GM06990 (cell line): ENCODE data around the gene LRMDA.
A peak's percentile ranks its signal among the peaks of the same experiment; 100 is the strongest.

Experiments used
- DNase-seq: peaks from one replicate; pipeline ENCODE4 v3.0.0-alpha.2; 2011; ENCODE audit not compliant: insufficient read length; ENCODE audit errors: extremely low read depth
- H3K27me3 ChIP-seq: replicated peaks from 2 replicates; pipeline ENCODE4 v1.6.0; 2011; ENCODE audit warnings: low read length; ENCODE audit not compliant: control insufficient read depth, insufficient read depth
- H3K36me3 ChIP-seq: 2 replicates; pipeline ENCODE4 v1.5.1; 2011; ENCODE audit warnings: low read length; ENCODE audit not compliant: control insufficient read depth, insufficient read depth
- H3K4me3 ChIP-seq: replicated peaks from 2 replicates; pipeline ENCODE4 v1.5.1; 2011; ENCODE audit warnings: low read depth, mild to moderate bottlenecking, control low read depth, low read length
- CTCF ChIP-seq: IDR thresholded peaks from 2 replicates; pipeline ENCODE4 v1.5.1; 2011; ENCODE audit warnings: low read length, control low read depth, mild to moderate bottlenecking, inconsistent platforms; ENCODE audit not compliant: insufficient read depth, poor library complexity, severe bottlenecking

The LRMDA gene

DNA sequence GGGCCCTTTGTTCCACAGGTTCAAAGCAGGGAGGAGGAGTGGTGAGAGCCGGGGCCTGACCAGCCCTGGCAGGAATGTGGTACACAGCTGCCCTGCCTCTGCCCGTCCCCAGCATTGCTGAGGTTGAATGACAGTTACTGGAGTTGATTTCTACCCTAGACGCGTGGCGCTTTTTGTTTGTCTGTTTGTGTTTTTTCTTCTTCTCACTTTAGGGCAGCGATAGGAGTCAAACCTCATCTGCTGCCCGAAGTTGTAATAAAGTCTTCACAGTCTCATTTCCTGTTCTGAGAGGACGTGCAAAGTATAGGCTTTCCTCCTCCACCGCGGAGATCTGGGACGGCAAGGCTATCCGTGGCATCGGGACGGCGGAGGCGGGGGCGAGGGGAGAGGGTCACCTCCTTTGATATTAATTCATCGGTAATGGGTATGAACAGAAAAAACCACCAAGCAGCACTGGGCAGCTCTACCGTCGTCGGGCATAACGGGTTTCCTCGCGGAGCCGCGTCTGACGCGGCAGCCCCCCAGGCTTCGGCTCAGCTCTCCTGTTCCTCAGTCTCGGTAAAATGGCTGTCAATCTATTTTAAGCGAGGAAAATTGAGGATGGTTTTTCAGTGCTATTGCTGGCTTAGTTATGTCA, 160.8 kb downstream of the LRMDA start:
- Histone ChIP-seq H3K36me3 (no peaks in the 10 kb centered on the region), H3K27me3 (no peaks in the 10 kb centered on the region; the same call in 1 of the 2 replicates), H3K4me3 (no peak overlapping the region)
- no peak for TF ChIP-seq CTCF
- no peak for DNase-seq

GRCh38 chr10:75592791-75593643, 161.6 kb downstream of the LRMDA start:
- no peak for DNase-seq
- H3K36me3 ChIP-seq = no peaks in the 10 kb centered on the region
- H3K4me3 ChIP-seq = no peak overlapping the region
- H3K27me3 ChIP-seq = no peaks in the 10 kb centered on the region; the same call in 1 of the 2 replicates
- no peak for TF ChIP-seq CTCF

- no peaks in the 10 kb centered on the region for H3K27me3 ChIP-seq
- TF ChIP-seq CTCF = peak; percentile 40
- no peak for DNase-seq
These were observed 162.5 kb downstream of the LRMDA start for GRCh38 chr10:75593692-75594556.

DNA sequence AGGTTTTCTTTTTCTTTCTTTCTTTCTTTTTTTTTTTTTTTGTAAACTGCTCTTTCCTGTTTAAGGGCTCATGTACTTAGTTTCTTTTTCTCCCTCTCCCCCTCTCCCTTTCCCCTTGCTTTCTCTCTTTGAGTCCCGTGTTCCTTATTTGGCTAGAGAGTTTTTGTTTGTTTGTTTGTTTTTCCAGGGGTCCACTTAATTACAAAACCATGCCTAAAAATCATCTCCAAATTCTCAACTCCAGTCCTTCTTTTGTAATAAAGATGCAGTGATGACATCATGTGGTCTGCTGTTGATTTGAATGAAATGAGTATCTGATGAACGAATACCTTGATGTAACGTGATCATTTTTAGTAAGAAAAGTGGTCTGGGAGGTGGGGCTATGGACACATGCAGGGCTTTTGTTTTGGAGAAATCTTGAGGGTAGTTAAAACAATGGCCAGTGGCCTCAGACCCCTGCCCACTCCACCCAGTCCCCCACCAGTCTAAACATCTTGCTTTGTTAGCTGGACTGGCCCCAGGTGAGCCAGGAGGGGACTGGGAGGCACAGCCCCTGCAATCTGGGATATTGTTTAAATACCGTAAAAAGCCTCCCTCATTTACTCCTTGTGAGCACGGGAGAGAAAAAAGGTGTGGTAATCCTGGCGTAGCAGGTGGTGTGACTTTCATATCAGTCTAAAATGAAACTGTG, 165.7 kb downstream of the LRMDA start:
- Histone ChIP-seq H3K27me3 (no peaks in the 10 kb centered on the region), H3K36me3 (no peaks in the 10 kb centered on the region), H3K4me3 (no peak overlapping the region)
- no peak for TF ChIP-seq CTCF
- no peak for DNase-seq

More at GRCh38 chr10:75593692-75594556, 162.5 kb downstream of the LRMDA start:
- H3K36me3 ChIP-seq = no peaks in the 10 kb centered on the region
- H3K4me3 ChIP-seq = no peak overlapping the region

DNA sequence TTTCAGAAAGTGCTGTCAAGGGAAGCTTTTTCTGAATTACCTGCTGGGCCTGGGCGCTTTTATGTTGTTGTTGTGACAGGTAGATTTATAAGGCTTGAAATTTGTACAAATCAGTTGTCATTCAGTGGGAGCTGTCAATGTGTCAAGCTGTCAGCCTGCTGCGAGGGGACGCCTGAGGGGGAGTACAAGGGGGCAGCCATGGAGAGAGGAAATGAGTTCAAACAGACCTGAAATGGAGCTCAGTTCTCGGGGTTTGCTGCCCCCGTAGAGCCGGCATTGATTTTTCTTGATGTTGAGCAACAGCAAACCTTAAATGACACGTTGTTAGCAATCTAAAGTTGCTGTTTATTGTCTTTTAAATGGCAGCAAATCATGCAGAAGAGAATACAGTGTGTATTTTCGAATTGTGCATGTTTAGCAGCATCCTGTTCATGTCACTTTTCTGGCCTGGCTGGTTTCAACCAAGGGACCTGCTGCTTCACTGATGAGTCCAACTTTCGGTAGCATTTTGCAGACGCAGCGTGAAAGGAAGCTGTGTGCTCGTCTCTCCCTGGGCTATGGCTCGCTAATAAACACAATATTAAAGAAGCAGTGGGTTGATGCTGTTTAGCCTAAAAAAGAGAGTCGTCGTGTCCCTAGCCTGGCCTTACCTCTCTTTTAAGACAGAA, 166.5 kb downstream of the LRMDA start:
- H3K27me3 ChIP-seq = no peaks in the 10 kb centered on the region
- TF ChIP-seq CTCF = no peak
- no peaks in the 10 kb centered on the region for H3K36me3 ChIP-seq
- DNase-seq = no peak
- no peak overlapping the region for H3K4me3 ChIP-seq
